ENCODE results near the gene MAP1B.

Gene MAP1B

GRCh38 chr5:72157625-72157962 is 50.3 kb downstream of the MAP1B start:
- TF ChIP-seq EZH2 (IDR thresholded peaks at IDR 0.05; ENCODE audit: borderline replicate concordance, low read depth, low read length, severe bottlenecking) = no peak
- TF ChIP-seq, protein P1, sequence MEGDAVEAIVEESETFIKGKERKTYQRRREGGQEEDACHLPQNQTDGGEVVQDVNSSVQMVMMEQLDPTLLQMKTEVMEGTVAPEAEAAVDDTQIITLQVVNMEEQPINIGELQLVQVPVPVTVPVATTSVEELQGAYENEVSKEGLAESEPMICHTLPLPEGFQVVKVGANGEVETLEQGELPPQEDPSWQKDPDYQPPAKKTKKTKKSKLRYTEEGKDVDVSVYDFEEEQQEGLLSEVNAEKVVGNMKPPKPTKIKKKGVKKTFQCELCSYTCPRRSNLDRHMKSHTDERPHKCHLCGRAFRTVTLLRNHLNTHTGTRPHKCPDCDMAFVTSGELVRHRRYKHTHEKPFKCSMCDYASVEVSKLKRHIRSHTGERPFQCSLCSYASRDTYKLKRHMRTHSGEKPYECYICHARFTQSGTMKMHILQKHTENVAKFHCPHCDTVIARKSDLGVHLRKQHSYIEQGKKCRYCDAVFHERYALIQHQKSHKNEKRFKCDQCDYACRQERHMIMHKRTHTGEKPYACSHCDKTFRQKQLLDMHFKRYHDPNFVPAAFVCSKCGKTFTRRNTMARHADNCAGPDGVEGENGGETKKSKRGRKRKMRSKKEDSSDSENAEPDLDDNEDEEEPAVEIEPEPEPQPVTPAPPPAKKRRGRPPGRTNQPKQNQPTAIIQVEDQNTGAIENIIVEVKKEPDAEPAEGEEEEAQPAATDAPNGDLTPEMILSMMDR (IDR thresholded peaks at IDR 0.05; ENCODE audit: borderline replicate concordance, extremely low read depth, low read length, poor library complexity, severe bottlenecking) = no peak
- DNase-seq (no peak), ATAC-seq (ENCODE audit: insufficient read depth, low read depth) (no peak)
- Histone ChIP-seq H3K9me3 (ENCODE audit: insufficient read depth, low read length, severe bottlenecking) (no peaks in the 10 kb centered on the region), H3K27me3 (ENCODE audit: insufficient read depth, low read length, poor library complexity) (no peaks in the 10 kb centered on the region), H2AFZ (ENCODE audit: low read depth, low read length) (no peak overlapping the region), H3K4me2 (ENCODE audit: insufficient read depth, low read length) (no peak overlapping the region), H3K4me1 (ENCODE audit: insufficient read depth, low read length) (no peaks in the 10 kb centered on the region), H4K20me1 (ENCODE audit: insufficient read depth, low read length) (no peaks in the 10 kb centered on the region), H3K4me3 (ENCODE audit: low read depth in 1 of 2, low read length in 2 of 2) (no peak overlapping the region), H3K36me3 (ENCODE audit: insufficient read depth, low read length) (no peaks in the 10 kb centered on the region), H3K27ac (ENCODE audit: low read length) (no peak overlapping the region), H3K79me2 (ENCODE audit: insufficient read depth, low read length) (no peaks in the 10 kb centered on the region), H3K9ac (ENCODE audit: low read depth, low read length) (no peak overlapping the region)

DNA sequence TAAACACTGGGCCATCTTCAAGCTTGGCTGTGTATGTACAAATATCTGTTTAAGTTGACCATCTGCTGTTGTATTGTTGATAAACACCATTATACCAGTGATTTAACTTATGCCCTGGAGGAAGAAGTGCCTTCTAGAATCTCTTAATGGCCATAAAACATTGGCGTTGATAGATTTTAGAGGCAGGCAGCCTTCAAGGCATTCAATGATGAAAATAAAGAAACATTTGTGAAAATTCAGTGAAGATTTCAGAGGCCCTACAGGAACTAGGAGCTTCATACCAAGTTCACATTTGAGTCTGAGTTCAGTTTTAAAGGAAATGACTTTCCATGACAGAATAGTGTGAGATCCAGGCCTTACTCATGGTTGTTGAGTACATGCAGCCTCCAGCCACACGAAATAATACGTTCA is 52.2 kb downstream of the MAP1B start:
- ATAC-seq (ENCODE audit: insufficient read depth, low read depth) (no peak), DNase-seq (no peak)
- Histone ChIP-seq H3K27me3 (ENCODE audit: insufficient read depth, low read length, poor library complexity) (peaks cover 2% of the 10 kb centered on the region), H3K4me2 (ENCODE audit: insufficient read depth, low read length) (no peak overlapping the region), H3K79me2 (ENCODE audit: insufficient read depth, low read length) (no peaks in the 10 kb centered on the region), H3K36me3 (ENCODE audit: insufficient read depth, low read length) (no peaks in the 10 kb centered on the region), H3K4me3 (ENCODE audit: low read depth in 1 of 2, low read length in 2 of 2) (no peak overlapping the region), H3K27ac (ENCODE audit: low read length) (no peak overlapping the region), H3K4me1 (ENCODE audit: insufficient read depth, low read length) (no peaks in the 10 kb centered on the region), H3K9me3 (ENCODE audit: insufficient read depth, low read length, severe bottlenecking) (no peaks in the 10 kb centered on the region), H3K9ac (ENCODE audit: low read depth, low read length) (no peak overlapping the region), H2AFZ (ENCODE audit: low read depth, low read length) (no peak overlapping the region), H4K20me1 (ENCODE audit: insufficient read depth, low read length) (no peaks in the 10 kb centered on the region)
- TF ChIP-seq EZH2 (IDR thresholded peaks at IDR 0.05; ENCODE audit: borderline replicate concordance, low read depth, low read length, severe bottlenecking) = no peak
- TF ChIP-seq, protein P1 (IDR thresholded peaks at IDR 0.05; ENCODE audit: borderline replicate concordance, extremely low read depth, low read length, poor library complexity, severe bottlenecking) = no peak

- Histone ChIP-seq H4K20me1 (ENCODE audit: insufficient read depth, low read length) (no peaks in the 10 kb centered on the region), H3K27ac (ENCODE audit: low read length) (no peak overlapping the region), H3K4me2 (ENCODE audit: insufficient read depth, low read length) (no peak overlapping the region), H3K27me3 (ENCODE audit: insufficient read depth, low read length, poor library complexity) (peaks cover 2% of the 10 kb centered on the region), H3K79me2 (ENCODE audit: insufficient read depth, low read length) (no peaks in the 10 kb centered on the region), H3K9ac (ENCODE audit: low read depth, low read length) (no peak overlapping the region), H3K9me3 (ENCODE audit: insufficient read depth, low read length, severe bottlenecking) (no peaks in the 10 kb centered on the region), H3K36me3 (ENCODE audit: insufficient read depth, low read length) (no peaks in the 10 kb centered on the region), H2AFZ (ENCODE audit: low read depth, low read length) (no peak overlapping the region), H3K4me3 (ENCODE audit: low read depth in 1 of 2, low read length in 2 of 2) (no peak overlapping the region), H3K4me1 (ENCODE audit: insufficient read depth, low read length) (no peaks in the 10 kb centered on the region)
- ATAC-seq (ENCODE audit: insufficient read depth, low read depth) (no peak), DNase-seq (no peak)
- TF ChIP-seq EZH2 (IDR thresholded peaks at IDR 0.05; ENCODE audit: borderline replicate concordance, low read depth, low read length, severe bottlenecking) = no peak
- TF ChIP-seq, protein P1 (IDR thresholded peaks at IDR 0.05; ENCODE audit: borderline replicate concordance, extremely low read depth, low read length, poor library complexity, severe bottlenecking) = no peak
Observed at GRCh38 chr5:72160329-72160728, 53.1 kb downstream of the MAP1B start.

DNA sequence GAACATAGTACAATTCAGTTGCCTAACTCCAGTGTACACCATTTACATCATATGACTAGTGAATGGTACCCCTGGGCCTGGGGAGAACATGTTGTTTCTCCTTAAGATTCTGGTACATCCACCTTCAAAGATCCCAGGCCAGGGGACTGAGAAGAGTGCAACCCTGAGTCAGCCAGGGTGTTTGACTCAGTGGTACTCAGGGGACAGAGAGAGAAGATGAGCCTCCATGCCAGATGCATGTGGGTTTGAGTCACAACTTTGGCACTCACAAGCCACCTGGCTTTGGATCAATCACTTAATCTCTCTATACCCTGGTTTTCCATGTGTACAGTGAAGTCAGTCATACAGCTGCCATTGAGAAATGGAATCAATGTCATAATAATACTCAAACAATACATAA is 53.7 kb downstream of the MAP1B start:
- Histone ChIP-seq H3K9me3 (ENCODE audit: insufficient read depth, low read length, severe bottlenecking) (no peaks in the 10 kb centered on the region), H2AFZ (ENCODE audit: low read depth, low read length) (no peak overlapping the region), H3K36me3 (ENCODE audit: insufficient read depth, low read length) (no peaks in the 10 kb centered on the region), H4K20me1 (ENCODE audit: insufficient read depth, low read length) (no peaks in the 10 kb centered on the region), H3K79me2 (ENCODE audit: insufficient read depth, low read length) (no peaks in the 10 kb centered on the region), H3K27me3 (ENCODE audit: insufficient read depth, low read length, poor library complexity) (peaks cover 2% of the 10 kb centered on the region), H3K4me3 (ENCODE audit: low read depth in 1 of 2, low read length in 2 of 2) (no peak overlapping the region), H3K4me2 (ENCODE audit: insufficient read depth, low read length) (no peak overlapping the region), H3K27ac (ENCODE audit: low read length) (no peak overlapping the region), H3K4me1 (ENCODE audit: insufficient read depth, low read length) (no peaks in the 10 kb centered on the region), H3K9ac (ENCODE audit: low read depth, low read length) (no peak overlapping the region)
- DNase-seq (no peak), ATAC-seq (ENCODE audit: insufficient read depth, low read depth) (no peak)
- no peak for TF ChIP-seq EZH2 (IDR thresholded peaks at IDR 0.05; ENCODE audit: borderline replicate concordance, low read depth, low read length, severe bottlenecking)
- TF ChIP-seq, protein P1 (IDR thresholded peaks at IDR 0.05; ENCODE audit: borderline replicate concordance, extremely low read depth, low read length, poor library complexity, severe bottlenecking) = no peak
